ENCODE results near the gene YTHDF2.

Gene YTHDF2

DNA sequence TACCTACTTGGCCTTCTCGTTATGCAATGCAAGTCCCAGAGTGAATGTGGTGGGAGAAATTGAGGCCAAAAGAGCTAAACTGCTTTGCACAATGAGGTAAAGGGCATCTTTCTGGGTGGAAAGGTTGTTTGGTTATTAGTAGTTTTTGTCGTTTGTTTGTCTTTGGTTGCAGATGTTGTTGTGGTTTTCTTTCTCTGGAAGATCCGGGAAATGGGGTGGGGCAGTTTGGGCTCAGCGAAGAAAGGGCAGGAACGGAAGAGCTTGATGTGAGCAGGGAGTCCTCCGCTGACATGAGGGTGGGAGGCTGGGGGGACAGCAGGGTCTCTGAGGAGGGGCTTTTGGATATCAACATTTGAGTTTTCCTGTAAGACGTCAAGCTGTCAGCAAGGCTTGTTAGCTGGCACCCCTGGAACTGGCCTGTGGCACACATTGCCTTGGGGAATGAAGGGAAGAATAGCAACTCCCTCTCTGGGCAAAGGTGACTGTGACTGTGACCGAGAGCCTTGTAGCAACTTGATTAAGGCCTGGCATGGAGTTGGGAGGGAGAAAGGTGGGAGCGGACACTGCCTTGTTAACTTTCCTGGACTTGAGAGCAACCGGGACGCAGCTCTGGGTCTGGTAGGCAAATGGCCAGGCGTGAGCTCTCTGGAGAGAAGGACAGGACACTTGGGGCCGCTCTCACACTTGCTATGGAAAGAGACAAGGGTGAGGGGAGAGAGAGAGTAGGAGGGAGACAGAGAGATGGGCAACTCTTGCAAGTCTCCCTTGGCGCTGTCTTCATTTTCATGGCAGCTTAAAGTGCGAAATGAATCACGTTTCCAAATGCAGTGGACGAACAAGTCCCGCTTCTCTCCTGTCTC is 59.8 kb downstream of the YTHDF2 start:
- DNase-seq (ENCODE audit: low read depth in 1 of 2, low spot score in 1 of 2) = no peak

DNA sequence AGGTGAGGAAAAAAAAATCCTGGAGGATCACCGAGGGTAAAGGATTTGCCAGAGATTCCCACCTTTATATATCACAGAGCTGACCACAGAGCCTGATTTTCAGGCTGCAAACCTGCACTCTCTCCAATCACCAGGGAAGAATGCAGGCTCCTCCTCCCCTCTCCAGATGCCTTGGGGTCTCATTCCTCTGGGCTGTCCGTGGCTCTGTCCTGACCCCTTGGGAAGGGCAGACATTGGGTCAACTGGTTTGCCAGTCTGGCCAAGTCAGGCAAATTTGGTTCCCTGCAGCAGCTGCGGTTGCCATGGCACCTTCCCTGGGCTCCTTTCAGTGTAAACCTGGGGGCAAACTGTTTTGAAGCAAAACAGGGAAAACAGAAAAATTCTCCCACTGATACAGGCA is 63.6 kb downstream of the YTHDF2 start:
- no peak for DNase-seq (ENCODE audit: low read depth in 1 of 2, low spot score in 1 of 2)

DNA sequence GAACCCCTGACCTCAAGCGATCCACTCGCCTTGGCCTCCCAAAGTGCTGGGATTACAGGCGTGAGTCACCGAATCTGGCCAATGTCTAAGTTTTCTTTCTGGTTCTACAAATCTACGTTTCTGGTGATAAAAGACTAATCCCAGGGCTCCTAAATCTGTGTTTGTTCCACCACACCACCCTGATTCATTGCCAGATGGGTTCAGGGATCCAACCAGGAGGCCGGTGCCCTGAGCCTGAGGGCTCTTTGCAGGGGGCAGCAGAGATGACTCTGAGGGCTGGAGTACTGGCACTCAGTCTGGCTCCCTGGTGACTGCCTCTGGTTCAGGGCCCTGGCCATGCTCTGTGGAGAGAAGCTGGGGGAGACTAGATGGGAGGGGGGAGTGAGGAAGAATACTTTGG is 64.7 kb downstream of the YTHDF2 start:
- no peak for DNase-seq (ENCODE audit: low read depth in 1 of 2, low spot score in 1 of 2)

DNA sequence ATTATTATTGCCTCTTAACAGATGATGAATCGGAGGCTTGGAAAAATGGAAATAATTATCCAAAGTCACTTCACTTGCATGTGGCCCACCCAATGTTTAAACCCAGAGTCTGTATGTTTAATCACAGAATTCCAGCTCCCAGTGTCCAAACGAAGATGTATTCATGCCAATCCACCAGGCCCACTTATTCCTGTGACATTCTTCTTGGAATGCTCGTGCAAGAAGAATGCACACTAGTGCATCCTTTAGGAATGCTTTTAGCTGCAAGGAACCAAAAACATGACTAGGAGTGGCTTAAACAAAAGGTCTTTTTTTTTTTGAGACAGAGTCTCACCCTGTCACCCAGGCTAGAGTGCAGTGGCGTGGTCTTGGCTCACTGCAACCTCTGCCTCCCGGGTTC is 66.3 kb downstream of the YTHDF2 start:
- no peak for DNase-seq (ENCODE audit: low read depth in 1 of 2, low spot score in 1 of 2)

DNA sequence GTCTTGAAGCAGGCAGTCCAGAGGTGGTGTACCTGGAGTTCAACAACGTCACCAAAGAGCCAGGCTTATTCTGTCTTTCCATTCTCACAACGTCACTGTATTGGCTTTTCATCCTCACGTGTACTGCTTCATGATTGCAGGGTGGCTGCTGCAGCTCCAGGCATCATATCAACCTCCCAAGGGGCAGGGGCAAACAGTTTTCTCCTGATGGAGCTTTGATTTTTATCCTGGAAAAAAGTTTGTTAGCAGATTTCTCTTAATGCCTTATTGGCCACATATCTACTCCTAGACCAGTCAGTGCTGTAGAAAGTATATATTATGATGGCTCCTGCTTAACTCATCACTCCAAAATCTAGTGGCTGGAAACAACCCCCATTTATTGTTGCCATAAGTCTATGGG is 66.9 kb downstream of the YTHDF2 start:
- DNase-seq (ENCODE audit: low read depth in 1 of 2, low spot score in 1 of 2) = no peak

DNA sequence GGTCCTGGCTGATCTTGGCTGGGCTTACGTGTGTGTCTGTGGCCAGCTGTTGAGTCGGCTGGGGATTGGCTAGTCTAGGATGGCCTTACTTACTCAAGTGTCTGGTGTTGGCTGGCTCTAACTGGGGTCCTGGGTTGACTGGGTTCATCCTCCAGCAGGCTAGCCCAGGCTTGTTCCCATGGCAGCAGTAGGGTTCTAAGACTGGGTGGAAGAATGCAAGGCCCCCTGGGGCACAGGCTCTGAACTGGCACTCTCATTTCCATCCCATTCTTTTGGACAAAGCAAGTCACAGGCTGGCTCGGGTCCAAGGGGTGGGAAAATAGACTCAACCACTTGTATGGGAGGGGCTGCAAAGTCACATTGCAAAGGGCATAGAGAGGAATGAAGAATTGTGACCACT is 67.3 kb downstream of the YTHDF2 start:
- no peak for DNase-seq (ENCODE audit: low read depth in 1 of 2, low spot score in 1 of 2)

DNA sequence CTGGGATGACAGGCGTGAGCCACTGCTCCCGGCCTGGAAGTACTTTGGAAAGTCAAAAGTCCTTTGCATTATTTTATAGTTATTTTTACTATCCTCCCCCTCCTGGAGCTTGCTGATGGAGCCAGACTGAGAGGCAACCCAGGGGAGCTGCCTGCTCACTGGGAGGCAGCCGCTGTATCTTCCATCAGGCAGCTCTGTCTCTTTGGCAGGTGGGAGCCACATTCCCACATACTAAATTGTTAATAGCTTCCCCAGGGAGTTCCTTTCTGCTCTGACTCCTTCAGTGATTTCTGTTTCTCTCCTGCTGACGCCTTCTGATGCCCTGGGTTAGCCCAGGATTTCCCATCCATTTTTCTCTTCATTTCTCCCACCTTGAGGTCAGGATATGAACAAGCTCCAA is 70.3 kb downstream of the YTHDF2 start:
- no peak for DNase-seq (ENCODE audit: low read depth in 1 of 2, low spot score in 1 of 2)

DNA sequence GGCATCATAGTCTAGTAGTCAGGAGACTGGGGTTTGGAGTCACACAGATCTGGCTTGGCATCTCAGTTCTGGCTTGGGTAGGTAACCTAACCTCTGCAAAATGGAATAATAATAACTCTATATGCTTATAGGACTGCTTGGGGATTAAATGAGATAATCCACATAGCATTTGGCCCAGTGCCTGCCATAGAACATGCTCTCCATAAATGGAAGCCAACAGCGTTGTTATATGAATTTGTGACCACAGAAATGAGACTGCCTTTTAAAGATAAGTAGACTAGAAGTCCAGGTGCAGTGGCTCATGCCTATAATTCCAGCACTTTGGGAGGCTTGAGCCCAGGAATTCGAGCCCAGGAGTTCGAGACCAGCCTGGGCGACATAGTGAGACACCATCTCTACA is 71.2 kb downstream of the YTHDF2 start:
- DNase-seq (ENCODE audit: low read depth in 1 of 2, low spot score in 1 of 2) = no peak

DNA sequence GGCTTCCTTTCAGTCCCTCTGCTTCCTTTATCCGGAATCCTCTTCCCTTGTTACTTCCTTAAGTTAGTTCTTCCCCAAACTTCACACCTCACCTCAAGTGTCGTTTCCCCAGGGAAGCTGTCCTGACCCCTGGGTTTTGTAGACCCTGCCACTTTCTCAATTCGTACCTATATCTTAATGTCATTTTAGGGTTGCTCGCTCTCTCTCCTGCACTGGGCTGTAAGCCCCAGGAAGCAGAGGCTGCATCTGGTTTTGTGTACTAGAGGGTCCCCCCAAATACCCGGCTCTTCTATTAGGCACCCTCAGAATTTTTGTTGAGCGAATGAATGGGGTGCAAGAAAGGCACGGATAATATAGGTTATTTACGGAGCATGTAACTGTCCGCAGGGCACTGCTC is 74.6 kb downstream of the YTHDF2 start:
- DNase-seq (ENCODE audit: low read depth in 1 of 2, low spot score in 1 of 2) = no peak

DNA sequence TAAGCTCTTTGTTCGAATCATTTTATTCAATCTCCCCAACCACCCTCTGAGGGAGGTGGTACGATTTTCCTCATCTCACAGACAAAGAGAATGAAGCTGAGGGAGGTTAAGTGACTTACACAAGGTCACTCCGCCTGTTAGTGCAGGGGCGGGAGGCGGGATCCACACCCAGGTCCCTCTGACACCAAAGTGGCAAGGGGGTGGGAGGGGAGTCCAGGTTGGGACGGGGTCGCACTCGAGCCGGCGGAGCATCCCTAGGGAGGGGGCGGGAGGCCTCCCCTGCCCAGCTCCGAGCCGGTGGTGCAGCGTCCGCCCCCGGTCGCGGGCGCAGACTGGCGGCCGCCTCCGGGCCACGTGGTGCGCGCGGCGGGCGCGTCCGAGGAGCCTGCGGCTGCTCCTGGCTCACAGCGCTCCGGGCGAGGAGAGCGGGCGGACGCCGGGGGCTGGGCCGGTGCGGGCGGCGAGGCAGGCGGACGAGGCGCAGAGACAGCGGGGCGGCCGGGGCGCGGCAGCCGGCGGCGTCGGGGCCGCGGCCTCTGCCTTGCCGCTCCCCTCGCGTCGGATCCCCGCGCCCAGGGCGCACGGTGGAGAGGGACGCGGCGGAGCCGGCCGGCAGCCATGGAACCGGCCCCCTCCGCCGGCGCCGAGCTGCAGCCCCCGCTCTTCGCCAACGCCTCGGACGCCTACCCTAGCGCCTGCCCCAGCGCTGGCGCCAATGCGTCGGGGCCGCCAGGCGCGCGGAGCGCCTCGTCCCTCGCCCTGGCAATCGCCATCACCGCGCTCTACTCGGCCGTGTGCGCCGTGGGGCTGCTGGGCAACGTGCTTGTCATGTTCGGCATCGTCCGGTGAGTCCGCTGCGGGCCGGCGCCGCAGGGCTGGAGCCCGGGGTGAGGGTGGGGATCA is 75.3 kb downstream of the YTHDF2 start, which contains the start of gene OPRD1:
Gene OPRD1, plus strand, starts transcription at position 405 of the 903 bp plus-strand sequence. Its CDS starts 214 bp downstream, at position 619.
- DNase-seq (ENCODE audit: low read depth in 1 of 2, low spot score in 1 of 2) = no peak

DNA sequence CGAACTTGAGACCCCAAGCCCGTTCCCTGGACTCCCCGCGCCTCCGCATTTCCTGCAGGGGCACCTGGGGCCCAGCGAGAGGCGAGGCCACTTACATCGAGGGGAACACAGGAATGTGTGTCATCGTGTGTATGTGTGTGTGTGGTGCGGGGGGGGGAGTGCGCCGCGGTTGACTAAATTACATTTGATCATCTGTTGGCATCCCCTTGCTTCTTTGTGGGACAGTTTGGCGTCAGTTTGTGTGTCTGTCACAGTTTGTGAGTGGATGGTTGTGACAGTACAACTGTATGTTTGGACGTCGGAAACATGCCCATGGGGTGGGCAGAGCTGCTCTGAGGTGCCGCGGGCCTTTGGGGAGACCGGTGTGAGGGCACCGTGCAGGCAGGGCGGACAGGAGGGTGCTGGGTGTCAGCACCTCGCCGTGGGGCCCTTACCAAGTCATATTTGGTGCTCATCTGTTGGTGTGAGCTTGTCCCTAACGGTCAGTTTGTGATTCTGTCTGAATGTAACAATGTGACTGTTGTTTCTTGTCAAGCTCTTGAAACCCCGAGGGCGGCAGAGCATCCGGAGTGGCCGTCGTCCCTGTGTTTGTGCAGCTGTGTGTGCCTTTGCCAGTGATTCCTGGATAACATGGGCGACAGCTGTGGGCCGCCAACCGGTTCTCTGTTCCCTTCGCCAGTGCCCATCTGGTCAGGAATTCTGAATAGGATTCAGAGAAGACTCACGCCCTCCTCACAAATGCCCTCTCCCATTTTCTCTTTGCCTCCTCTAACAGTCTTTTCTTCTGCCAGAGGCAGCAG is 76.1 kb downstream of the YTHDF2 start:
- DNase-seq (ENCODE audit: low read depth in 1 of 2, low spot score in 1 of 2) = no peak

DNA sequence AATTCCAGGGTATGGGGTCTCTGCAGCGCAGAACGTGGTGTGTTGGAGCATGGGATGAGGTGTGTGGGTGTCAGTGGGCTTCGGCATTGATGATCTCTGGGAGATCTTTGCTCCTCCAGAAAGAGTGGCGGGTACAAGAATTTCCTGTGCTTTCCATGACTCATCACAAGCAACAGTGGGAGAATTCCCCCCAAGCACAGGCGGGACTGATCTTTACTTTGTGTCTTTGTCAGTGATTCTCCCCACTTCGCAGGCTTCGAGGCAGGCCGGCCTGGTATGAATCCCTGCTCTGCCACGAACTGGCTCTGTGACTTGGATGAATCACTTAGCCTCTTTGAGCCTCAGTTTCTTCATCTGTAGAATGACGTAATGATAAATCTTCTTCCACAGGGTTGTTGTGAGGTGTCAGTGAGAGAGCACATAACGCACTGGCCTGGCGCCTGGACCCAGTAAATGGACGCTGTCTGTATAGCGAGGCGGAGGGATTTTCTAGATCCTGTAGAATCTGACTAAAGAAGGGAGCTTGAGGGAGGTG is 77.3 kb downstream of the YTHDF2 start:
- no peak for DNase-seq (ENCODE audit: low read depth in 1 of 2, low spot score in 1 of 2)

DNA sequence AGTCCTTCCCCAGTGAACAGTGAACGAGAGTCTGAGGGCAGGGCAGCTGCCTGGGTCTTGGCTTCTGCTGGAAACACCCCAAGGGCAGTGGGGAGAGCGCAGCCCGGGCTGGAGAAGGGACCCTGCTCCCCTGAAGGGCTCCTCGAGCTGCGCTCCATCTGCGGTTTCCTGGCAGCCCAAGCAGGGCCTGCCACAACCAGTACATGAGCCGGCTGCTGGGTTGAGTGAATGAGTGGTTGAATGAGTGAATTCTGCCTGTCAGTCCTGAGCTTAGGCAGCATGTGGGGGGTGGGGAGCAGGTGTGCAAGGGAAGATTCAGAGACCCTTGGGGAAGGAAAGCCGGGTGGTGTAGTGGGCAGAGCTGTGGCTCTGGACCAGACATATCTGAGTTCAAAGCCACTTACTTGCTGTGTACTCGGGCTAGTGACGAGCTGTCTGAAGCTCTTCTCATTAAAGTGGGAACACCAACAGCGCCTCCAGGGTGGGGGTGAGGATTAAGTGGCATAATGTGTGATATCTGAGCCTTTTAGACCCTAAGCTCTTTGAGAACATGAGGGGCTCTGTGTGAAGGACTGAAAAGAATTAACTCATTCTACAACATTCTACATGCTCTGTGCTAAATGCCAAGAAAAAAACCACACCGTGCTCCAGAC is 78.9 kb downstream of the YTHDF2 start:
- no peak for DNase-seq (ENCODE audit: low read depth in 1 of 2, low spot score in 1 of 2)

DNA sequence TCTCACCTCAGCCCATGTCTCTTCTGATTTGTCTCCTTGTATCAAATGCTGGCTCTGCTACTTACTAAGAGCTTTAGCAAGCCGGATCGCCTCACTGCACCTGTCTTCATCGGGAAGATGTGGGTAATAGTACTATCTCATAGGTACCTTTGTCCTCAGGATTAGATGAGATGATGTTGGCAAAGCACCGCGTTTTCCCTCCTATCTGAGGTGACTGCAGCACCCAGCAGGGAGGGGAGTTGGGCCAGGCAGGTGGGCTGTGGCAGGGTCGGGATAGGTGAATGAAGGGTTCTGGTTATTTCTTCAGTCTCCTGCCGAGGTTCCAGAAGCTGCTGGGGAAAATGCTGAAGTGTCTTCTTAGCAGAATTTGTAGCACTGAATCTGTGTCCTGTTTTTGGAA is 80.4 kb downstream of the YTHDF2 start:
- DNase-seq (ENCODE audit: low read depth in 1 of 2, low spot score in 1 of 2) = no peak

DNA sequence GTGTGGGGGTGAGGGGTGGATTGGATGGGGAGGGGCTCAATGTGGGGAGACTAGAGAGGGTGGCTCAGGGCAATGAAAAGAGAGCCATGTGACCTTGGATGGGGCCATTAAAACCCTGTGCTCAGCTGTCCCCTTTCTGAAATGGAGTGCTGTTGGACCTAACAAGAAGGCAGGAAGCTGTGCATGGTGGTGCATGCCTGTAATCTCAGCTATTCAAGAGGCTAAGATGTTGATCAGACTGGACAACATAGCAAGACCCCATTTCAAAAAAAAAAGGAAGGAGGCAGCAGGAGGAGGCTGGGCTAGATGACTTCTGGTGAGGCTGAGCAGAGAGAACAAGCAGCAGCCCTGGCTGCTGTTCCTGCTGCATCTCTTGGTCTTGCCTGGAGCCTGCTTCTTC is 82.3 kb downstream of the YTHDF2 start:
- DNase-seq (ENCODE audit: low read depth in 1 of 2, low spot score in 1 of 2) = no peak

Data from stimulated activated CD4-positive, alpha-beta T cell treated with anti-CD3 and anti-CD28 coated beads, Interleukin-15, amount 100 ng/mL, for 1 hour (primary cell).